Activated gamma-delta T cell (primary cell): ENCODE results near the gene LENG9.

Source experiments
- DNase-seq: peaks from one replicate; lab custom pipeline; 2025; lab: John Stamatoyannopoulos, UW

Gene LENG9

GRCh38 chr19:54439174-54439851 lies 24.3 kb downstream of the LENG9 start:
- DNase-seq, result no peak

- no peak for DNase-seq
Measured at GRCh38 chr19:54436628-54437252, 26.8 kb downstream of the LENG9 start.

DNA sequence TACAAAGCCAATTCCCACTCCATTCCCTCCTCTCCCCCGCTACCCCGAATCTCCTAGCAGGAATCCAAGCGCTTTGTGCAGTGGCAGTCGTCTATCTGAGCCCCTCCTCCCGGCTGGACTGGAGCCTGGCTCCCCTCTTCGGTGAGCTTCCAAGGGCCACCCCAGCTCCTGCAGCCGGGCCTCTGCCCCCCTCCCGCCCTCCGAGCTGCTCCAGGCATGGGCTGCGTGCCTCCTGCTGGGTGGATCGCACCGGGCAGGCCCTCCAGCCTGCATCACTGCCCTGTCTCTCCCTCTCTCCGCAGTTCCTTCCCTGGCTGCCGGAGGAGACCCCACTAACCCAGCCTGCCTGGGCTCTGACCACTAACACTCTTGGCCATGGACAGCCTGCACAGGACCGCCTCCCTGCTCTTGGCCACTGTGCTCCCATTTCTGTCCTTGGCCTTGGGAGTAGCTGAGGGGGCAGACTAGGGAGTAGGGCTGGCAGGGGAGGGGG lies 27.5 kb downstream of the LENG9 start:
- DNase-seq, result no peak

DNA sequence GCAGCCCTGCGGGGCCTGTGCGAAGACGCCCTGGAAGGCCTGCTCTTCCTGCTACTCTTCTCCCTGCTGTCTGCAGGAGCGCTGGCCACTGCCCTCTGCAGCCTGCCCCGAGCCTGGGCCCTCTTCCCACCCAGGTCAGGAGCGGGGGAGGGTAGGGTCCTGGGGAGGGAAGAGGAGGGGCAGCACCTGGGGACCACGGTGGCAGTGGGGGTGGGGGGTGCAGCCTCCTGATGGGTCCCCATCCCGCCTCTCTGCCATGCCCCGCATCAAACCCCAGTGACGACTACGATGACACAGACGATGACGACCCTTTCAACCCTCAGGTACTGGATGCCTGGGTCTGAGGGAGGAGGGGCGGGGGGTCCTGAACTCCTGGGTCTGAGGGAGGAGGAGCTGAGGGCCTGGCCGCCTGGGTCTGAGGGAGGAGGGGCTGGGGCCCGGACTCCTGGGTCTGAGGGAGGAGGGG lies 28.0 kb downstream of the LENG9 start:
- DNase-seq, result no peak

DNA sequence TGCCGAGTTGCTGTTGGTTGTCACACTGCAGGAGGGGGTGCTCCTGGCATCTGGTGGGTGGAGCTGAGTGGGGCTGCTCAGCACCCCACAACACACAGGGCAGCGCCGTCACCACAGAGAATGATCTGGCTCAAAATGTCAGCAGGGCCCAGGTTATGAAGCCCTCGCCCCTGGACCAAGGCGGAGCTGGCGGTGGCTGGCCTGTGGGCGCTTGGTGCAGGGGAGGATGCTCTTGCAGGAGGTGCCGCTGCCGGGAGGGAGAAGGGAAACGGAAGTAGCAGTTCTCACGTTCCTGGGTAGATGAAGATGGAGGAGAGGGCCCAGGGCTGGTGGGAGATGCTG lies 28.7 kb downstream of the LENG9 start:
- no peak for DNase-seq

- DNase-seq, result no peak
Measured at GRCh38 chr19:54434112-54434872, 29.3 kb downstream of the LENG9 start.

GRCh38 chr19:54433697-54434096 lies 29.9 kb downstream of the LENG9 start:
- no peak for DNase-seq

GRCh38 chr19:54432144-54432738 lies 31.3 kb downstream of the LENG9 start:
- no peak for DNase-seq

DNA sequence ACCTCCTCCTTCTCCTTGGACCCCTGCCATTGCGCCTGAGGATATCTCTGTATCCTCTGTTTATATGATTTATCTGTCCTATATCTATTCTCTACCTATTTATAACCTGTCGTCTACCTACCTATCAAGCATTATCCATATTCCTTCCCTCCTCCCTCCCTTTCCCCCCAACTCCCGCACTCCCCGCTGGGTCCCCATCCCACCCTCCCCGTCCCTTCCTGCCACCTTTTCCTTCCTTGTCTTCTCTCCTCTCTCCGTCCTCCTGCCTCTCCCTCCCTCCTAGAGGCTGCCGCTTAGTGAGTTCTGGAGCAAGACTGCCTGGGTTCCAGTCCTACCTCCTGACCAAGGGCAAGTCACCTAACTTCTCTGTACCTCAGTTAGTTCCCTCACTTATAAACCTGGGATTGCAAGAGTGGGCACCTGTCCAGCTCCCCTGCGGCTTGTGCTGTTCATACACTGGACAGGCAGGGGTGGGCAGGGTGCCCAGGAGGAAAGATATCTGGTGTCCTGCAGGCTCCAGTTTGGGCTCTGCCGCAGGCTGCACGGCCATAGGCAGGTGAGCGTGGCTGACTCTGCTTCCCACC lies 32.2 kb downstream of the LENG9 start:
- DNase-seq, result no peak

- DNase-seq, result no peak
Measured at GRCh38 chr19:54430306-54431254, 33.0 kb downstream of the LENG9 start.

- DNase-seq, result no peak
Measured at GRCh38 chr19:54429545-54430227, 33.9 kb downstream of the LENG9 start.

DNA sequence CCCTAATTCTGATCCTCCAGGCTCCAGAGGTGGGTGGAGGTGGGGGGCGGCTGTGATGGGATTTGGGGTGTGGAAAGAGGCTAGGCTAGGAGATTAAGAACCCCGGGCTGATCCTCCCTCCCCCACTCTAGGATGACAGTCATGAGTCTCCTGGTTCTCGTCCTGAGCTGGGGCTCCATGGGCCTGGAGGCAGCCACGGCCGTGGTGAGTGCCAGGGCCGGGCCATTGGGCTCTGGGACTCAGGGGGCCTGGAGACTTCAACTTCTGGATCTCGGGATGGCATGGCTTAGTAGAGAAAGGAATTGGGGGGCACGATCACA lies 34.4 kb downstream of the LENG9 start:
- no peak for DNase-seq

DNA sequence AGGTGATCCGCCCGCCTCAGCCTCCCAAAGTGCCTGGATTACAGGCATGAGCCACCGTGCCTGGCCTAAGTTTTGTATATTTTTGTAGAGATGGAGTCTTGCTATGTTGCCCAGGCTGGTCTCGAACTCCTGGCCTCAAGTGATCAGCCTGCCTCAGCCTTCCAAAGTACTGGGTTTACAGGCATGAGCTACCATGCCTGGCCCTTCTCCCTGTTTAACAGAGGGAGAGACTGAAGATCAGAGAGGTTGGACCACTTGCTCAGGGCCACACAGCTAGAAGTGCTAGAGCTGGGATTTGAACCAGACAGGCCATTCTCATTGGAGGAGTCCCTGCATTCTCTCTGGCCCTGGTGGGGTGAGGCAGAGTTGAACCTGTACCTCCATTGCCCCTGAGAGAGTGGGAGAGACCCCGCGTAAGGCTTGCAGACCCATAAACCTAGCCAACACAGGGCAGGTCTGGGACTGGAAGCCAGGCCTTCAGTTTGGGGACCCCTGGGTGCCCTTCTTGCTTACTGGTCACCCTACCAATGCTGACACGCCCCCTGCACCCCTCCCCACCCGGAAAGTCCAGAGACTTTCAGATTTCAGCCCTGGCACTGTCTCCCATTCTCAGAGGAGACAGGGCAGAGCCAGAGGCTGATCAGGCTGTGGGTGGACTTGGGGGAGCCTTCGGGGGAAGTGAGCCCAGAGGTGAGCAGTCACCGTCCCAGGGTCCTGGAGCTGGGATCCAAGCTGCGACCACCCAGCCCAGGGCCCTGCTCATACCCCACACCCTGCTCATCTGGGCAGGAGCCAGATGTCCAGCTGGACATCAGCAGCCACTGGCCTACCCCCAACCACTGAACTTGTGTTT lies 35.0 kb downstream of the LENG9 start:
- no peak for DNase-seq

- DNase-seq, result no peak
Measured at GRCh38 chr19:54427586-54427985, 36.0 kb downstream of the LENG9 start.

- DNase-seq, result no peak
Measured at GRCh38 chr19:54426291-54426931, 37.2 kb downstream of the LENG9 start.

DNA sequence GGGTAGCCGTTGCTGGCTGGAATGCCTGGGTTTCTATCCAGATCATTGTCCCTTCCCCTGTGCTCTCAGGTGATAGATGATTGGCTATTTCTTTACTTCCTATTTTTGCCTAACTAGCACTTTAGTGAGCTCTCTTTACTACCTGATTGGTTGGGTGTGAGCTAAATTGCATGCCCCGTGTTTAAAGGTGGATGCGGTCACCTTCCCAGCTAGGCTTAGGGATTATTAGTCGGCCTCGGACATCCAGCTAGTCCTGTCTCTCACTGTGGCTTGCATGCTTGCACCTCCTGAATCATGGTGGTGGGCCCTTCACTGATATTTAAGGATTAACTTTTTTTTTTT lies 38.2 kb downstream of the LENG9 start:
- no peak for DNase-seq

DNA sequence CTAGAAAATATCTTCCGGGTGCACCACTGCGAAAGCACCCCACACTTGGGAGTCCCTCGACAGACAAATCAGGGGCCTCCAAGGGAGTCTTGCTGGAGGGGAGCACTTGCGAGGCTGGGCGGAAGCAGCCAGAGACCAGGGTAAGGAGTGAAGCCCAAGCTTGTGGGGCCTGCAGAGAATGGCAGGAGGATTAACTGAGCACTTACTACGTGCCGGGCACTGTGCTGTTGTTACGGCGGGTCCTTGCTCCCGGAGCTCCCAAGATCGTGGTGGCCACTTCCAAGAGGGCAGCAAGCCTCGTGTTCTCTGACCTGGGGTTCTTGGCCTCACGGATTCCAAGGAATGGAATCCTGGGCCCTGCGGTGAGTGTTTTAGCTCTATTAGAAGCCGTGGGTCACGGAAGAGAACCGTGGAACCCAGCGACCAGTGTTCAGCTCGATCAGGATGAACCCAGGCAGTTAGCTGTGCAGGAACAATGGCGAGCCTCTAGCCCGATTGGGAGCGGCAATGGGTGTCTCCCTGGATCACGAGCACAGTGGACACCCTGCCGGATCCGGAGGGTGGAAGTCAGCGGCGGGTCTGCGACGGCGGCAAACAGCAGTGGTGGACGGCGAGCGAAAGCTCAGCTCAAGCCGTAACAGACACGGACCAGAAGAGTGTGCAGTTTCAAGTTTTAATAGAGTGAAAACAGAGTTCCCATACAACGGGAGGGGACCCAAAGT lies 38.8 kb downstream of the LENG9 start:
- no peak for DNase-seq

GRCh38 chr19:54424201-54424600 lies 39.4 kb downstream of the LENG9 start:
- no peak for DNase-seq

DNA sequence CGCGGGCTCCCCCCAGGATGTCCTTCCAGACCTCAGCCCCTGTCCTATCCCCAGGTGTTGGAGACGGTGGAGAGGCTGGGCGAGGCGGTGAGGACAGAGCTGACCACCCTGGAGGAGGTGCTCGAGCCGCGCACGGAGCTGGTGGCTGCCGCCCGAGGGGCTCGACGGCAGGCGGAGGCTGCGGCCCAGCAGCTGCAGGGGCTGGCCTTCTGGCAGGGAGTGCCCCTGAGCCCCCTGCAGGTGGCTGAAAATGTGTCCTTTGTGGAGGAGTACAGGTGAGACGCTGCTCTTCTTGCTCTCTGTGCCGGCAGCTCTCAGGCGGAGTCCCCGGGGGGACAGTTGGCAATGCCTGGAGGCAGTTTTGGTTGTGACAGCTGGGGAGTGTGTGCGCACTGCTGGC lies 41.4 kb downstream of the LENG9 start:
- no peak for DNase-seq
